ENCODE results near the gene LCNL1. TPM values are rescaled to one million over a fixed set of nuclear protein-coding genes. Genes with fewer than 3 reads are reported as not detected.
A peak's percentile ranks its signal among the peaks of the same experiment; 100 is the strongest.

Gene LCNL1
- total RNA-seq, 1 donor from 2014 or later: not detected

- no peak for DNase-seq (ENCODE audit: low read depth)
- peaks cover 2% of the 10 kb centered on the region for H3K36me3 ChIP-seq (ENCODE audit: control insufficient read depth, insufficient read depth, low read length)
- peaks cover 2% of the 10 kb centered on the region for H3K27me3 ChIP-seq (ENCODE audit: control insufficient read depth, insufficient read depth, low read length)
- H3K4me3 ChIP-seq (ENCODE audit: low read depth, low read length): no peak overlapping the region
- TF ChIP-seq CTCF (IDR thresholded peaks at IDR 0.05; ENCODE audit: insufficient read depth, low read length, poor library complexity, severe bottlenecking): no peak
These were observed 39.3 kb downstream of the LCNL1 start for GRCh38 chr9:137021979-137022661.

DNA sequence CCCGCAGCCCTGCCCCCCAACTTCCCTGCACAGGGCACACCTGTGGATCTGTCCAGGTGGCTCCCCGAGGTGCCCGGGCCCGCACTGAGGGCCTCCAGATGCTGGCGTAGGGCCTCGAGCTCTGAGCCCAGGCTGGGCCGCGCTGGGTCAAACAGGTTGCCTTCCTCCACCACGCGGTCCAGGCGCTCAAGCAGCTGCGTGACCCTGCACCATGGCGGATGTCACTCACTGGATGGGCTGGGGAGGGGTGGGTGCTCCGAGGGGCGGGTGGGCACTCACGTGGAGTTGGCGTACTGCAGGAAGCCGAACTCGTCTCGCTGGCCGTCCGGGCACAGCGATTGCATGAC is 39.8 kb downstream of the LCNL1 start:
- H3K36me3 ChIP-seq (ENCODE audit: control insufficient read depth, insufficient read depth, low read length): peaks cover 2% of the 10 kb centered on the region
- no peak for DNase-seq (ENCODE audit: low read depth)
- no peak for TF ChIP-seq CTCF (IDR thresholded peaks at IDR 0.05; ENCODE audit: insufficient read depth, low read length, poor library complexity, severe bottlenecking)
- no peak overlapping the region for H3K4me3 ChIP-seq (ENCODE audit: low read depth, low read length)
- H3K27me3 ChIP-seq (ENCODE audit: control insufficient read depth, insufficient read depth, low read length): peaks cover 2% of the 10 kb centered on the region

DNA sequence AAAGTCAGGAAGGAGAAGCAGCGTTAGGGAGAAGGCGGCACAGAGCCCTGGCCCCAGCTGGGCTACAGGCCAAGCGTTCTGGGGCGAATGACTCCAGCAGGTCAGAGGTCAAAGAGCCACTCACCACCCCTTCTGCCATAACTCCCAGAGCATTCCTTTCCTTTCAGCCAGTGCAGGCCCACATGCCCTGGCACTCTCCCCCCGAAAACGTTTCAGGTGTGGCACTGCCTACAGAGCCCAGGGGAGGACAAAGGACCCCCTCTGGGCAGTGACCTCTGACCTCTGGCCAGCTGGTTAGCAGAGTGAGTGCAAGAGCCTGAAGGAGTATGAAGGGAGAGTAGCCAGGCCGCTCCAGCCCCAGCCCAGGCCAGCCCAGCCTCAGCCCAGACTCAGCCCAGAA is 40.4 kb downstream of the LCNL1 start:
- Histone ChIP-seq H3K27me3 (ENCODE audit: control insufficient read depth, insufficient read depth, low read length) (peaks cover 2% of the 10 kb centered on the region), H3K36me3 (ENCODE audit: control insufficient read depth, insufficient read depth, low read length) (peaks cover 2% of the 10 kb centered on the region), H3K4me3 (ENCODE audit: low read depth, low read length) (no peak overlapping the region)
- TF ChIP-seq CTCF (IDR thresholded peaks at IDR 0.05; ENCODE audit: insufficient read depth, low read length, poor library complexity, severe bottlenecking): no peak
- no peak for DNase-seq (ENCODE audit: low read depth)

- H3K4me3 ChIP-seq (ENCODE audit: low read depth, low read length): no peak overlapping the region
- peaks cover 2% of the 10 kb centered on the region for H3K36me3 ChIP-seq (ENCODE audit: control insufficient read depth, insufficient read depth, low read length)
- TF ChIP-seq CTCF (IDR thresholded peaks at IDR 0.05; ENCODE audit: insufficient read depth, low read length, poor library complexity, severe bottlenecking): no peak
- H3K27me3 ChIP-seq (ENCODE audit: control insufficient read depth, insufficient read depth, low read length): peaks cover 2% of the 10 kb centered on the region
- no peak for DNase-seq (ENCODE audit: low read depth)
These were observed 40.8 kb downstream of the LCNL1 start for GRCh38 chr9:137023583-137023991.

GRCh38 chr9:137025517-137025966 is 42.7 kb downstream of the LCNL1 start:
- Histone ChIP-seq H3K4me3 (ENCODE audit: low read depth, low read length) (no peak overlapping the region), H3K36me3 (ENCODE audit: control insufficient read depth, insufficient read depth, low read length) (peaks cover 2% of the 10 kb centered on the region), H3K27me3 (ENCODE audit: control insufficient read depth, insufficient read depth, low read length) (peaks cover 2% of the 10 kb centered on the region)
- no peak for DNase-seq (ENCODE audit: low read depth)
- TF ChIP-seq CTCF (IDR thresholded peaks at IDR 0.05; ENCODE audit: insufficient read depth, low read length, poor library complexity, severe bottlenecking): peak; percentile 10

- H3K36me3 ChIP-seq (ENCODE audit: control insufficient read depth, insufficient read depth, low read length): peaks cover 2% of the 10 kb centered on the region
- DNase-seq (ENCODE audit: low read depth): no peak
- H3K4me3 ChIP-seq (ENCODE audit: low read depth, low read length): no peak overlapping the region
- TF ChIP-seq CTCF (IDR thresholded peaks at IDR 0.05; ENCODE audit: insufficient read depth, low read length, poor library complexity, severe bottlenecking): no peak
- H3K27me3 ChIP-seq (ENCODE audit: control insufficient read depth, insufficient read depth, low read length): peaks cover 2% of the 10 kb centered on the region
These were observed 43.6 kb downstream of the LCNL1 start for GRCh38 chr9:137026384-137026783.

Data from kidney epithelial cell (primary cell).